ENCODE results near the gene WHAMM.
A peak's percentile ranks its signal among the peaks of the same experiment; 100 is the strongest.
"Not testable (repeated sequence)": the region's sequence is repeated elsewhere in the genome, so short reads cannot be mapped to it uniquely, and the experiment has no call there.

WHAMM gene

DNA sequence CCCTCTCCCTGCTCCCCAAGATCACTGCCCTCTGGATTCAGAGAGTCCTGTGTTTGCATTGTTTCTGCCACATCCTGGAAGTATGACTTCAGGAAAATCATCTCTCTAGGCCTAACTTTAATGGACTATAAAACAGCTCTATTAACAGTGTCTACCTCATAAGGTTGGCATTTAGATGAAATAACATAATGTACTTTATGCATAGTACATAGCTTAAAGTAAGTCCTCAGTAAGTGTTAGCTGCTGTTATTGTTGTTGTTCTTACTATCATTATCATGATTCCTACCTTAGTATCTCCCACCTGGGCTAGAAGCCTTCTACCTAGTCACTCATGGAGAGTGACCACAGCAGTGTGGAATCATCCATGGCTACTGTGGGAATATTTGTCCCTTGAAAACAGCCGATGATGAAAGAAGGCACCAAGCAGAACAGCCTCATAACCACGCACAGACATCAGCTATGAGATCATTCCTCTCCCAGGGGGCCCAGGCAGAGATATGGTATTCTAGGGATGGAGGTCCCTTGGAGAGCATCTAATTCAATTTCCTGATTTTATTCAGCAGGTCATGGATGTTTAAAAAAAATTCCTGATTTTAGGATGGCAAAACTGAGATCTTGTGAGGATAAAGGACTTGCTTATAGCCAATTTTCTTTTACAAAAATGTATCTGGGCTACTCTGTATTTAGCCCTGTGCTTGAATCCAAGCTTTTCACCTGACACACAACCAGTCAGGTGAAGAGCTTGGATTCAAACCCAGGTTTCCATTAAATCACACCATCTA is 5.4 kb upstream of the WHAMM start:
- Histone ChIP-seq H2AFZ (ENCODE audit: low read length, unreplicated experiment) (no peak overlapping the region), H3K79me2 (ENCODE audit: control insufficient read depth, insufficient read depth, low read length, unreplicated experiment) (no peaks in the 10 kb centered on the region), H3K4me3 (ENCODE audit: low read depth, low read length) (no peak overlapping the region), H3K27ac (ENCODE audit: low read depth, low read length) (no peak overlapping the region), H3K27me3 (ENCODE audit: insufficient read depth, low read length) (peaks cover 32% of the 10 kb centered on the region), H3K36me3 (ENCODE audit: insufficient read depth, low read length) (no peaks in the 10 kb centered on the region), H3K4me1 (ENCODE audit: control insufficient read depth, insufficient read depth, low read length, unreplicated experiment) (no peaks in the 10 kb centered on the region)

- no peaks in the 10 kb centered on the region for H3K36me3 ChIP-seq (ENCODE audit: insufficient read depth, low read length)
- H3K4me1 ChIP-seq (ENCODE audit: control insufficient read depth, insufficient read depth, low read length, unreplicated experiment): no peaks in the 10 kb centered on the region
- peaks cover 27% of the 10 kb centered on the region for H3K27me3 ChIP-seq (ENCODE audit: insufficient read depth, low read length)
- H2AFZ ChIP-seq (ENCODE audit: low read length, unreplicated experiment): no peak overlapping the region
- H3K27ac ChIP-seq (ENCODE audit: low read depth, low read length): no peak overlapping the region
- no peaks in the 10 kb centered on the region for H3K79me2 ChIP-seq (ENCODE audit: control insufficient read depth, insufficient read depth, low read length, unreplicated experiment)
- no peak overlapping the region for H3K4me3 ChIP-seq (ENCODE audit: low read depth, low read length)
Measured at GRCh38 chr15:82804575-82804949, 4.9 kb upstream of the WHAMM start.

- Histone ChIP-seq H3K27ac (ENCODE audit: low read depth, low read length) (no peak within 1 kb of the TSS), H3K79me2 (ENCODE audit: control insufficient read depth, insufficient read depth, low read length, unreplicated experiment) (peaks cover 13% of the 10 kb centered on the region), H3K36me3 (ENCODE audit: insufficient read depth, low read length) (no peaks in the 10 kb centered on the region), H3K27me3 (ENCODE audit: insufficient read depth, low read length) (peaks cover 17% of the 10 kb centered on the region), H2AFZ (ENCODE audit: low read length, unreplicated experiment) (no peak within 1 kb of the TSS), H3K4me3 (ENCODE audit: low read depth, low read length) (no peak within 1 kb of the TSS), H3K4me1 (ENCODE audit: control insufficient read depth, insufficient read depth, low read length, unreplicated experiment) (no peaks in the 10 kb centered on the region)
Measured at GRCh38 chr15:82805994-82806406, 3.4 kb upstream of the WHAMM start, which contains the start of gene FSD2. FSD2 (minus strand) TSS chr15:82806069; CDS start chr15:82787390, 18,679 bp downstream.

DNA sequence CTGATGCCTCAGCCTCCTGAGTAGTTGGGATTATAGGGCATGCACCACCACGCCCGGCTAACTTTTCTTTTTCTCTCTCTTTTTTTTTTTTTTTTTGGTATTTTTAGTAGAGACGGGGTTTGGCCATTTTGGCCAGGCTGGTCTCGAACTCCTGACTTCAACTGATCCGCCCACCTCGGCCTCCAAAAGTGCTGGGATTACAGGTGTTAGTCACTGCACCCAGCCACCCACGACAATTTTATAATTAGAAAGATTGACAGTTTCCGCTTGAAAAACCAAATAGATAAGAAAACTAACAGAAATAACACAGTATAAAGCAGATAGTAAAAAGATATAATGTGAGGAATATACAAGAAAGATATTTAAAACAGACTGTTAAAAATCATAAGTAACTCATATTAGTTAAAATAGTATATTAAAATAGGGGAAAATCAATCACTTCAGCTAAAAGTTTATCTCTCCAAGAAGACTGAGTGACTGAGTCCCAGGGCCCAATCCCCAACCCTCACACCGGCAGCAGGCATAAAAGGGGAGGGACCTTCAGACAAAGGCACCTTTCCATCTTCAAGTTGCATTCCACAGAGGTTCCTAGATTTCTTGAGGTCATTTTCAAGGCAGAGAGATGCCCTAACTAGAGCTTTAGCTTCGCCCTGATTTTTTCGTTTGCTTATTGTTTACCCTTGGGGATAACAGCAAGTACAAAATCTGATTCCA is 1.4 kb upstream of the WHAMM start:
- H3K4me1 ChIP-seq (ENCODE audit: control insufficient read depth, insufficient read depth, low read length, unreplicated experiment): peaks cover 5% of the 10 kb centered on the region
- no peak overlapping the region for H3K27ac ChIP-seq (ENCODE audit: low read depth, low read length)
- H3K36me3 ChIP-seq (ENCODE audit: insufficient read depth, low read length): 0 out of 2 replicates have a peak, but pooled peaks cover 3% of the 10 kb centered on the region
- no peak overlapping the region for H2AFZ ChIP-seq (ENCODE audit: low read length, unreplicated experiment)
- no peak overlapping the region for H3K4me3 ChIP-seq (ENCODE audit: low read depth, low read length)
- H3K79me2 ChIP-seq (ENCODE audit: control insufficient read depth, insufficient read depth, low read length, unreplicated experiment): peaks cover 34% of the 10 kb centered on the region
- no peaks in the 10 kb centered on the region for H3K27me3 ChIP-seq (ENCODE audit: insufficient read depth, low read length)

- Histone ChIP-seq H3K27me3 (ENCODE audit: insufficient read depth, low read length) (no peaks in the 10 kb centered on the region), H3K4me1 (ENCODE audit: control insufficient read depth, insufficient read depth, low read length, unreplicated experiment) (peaks cover 5% of the 10 kb centered on the region), H2AFZ (ENCODE audit: low read length, unreplicated experiment) (peak overlapping the region; percentile 2), H3K36me3 (ENCODE audit: insufficient read depth, low read length) (0 out of 2 replicates have a peak, but pooled peaks cover 3% of the 10 kb centered on the region), H3K27ac (ENCODE audit: low read depth, low read length) (no peak overlapping the region), H3K79me2 (ENCODE audit: control insufficient read depth, insufficient read depth, low read length, unreplicated experiment) (peaks cover 35% of the 10 kb centered on the region), H3K4me3 (ENCODE audit: low read depth, low read length) (peak overlapping the region; percentile 73)
Measured at GRCh38 chr15:82808634-82809041, 790 bp upstream of the WHAMM start.

DNA sequence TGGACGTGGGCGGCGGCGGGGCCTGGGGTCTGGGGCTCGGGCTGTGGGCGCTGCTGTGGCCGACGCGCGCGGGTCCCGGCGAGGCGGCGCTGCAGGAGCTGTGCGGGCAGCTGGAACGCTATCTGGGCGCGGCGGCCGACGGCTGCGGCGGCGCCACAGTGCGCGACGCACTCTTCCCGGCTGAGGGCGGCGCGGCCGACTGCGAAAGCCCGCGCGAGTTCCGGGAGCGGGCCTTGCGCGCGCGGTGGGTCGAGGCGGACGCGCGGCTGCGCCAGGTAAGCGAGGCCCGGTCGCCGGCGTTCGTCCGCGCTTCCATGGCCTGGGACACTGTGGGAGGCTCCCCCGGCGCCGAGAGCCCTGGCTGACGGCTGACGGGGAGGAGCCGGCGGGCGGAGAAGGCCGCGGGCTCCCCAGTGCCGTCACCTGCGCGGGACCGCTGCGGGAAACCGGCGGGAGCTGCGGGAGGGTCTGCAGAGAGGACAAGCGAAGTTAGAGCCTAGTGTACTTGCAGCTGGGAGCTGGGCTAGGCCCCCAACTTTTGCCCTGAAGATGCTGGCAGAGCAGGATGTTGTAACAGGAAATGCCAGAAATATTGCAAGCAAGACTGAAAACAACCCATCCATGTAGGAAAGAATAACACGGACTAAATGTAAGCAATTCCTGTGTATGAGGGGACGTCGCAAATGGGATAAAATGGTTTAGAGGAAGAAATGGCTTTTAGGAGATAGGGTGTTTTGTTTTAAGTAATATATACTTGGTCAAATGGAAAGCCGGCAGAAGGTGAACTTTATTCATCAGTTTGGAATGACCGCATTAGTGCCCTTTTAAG is 847 bp downstream of the WHAMM start:
- Histone ChIP-seq H3K4me3 (ENCODE audit: low read depth, low read length) (peak overlapping the region; percentile 73), H3K27ac (ENCODE audit: low read depth, low read length) (peak overlapping the region; percentile 97), H3K4me1 (ENCODE audit: control insufficient read depth, insufficient read depth, low read length, unreplicated experiment) (peaks cover 5% of the 10 kb centered on the region), H3K27me3 (ENCODE audit: insufficient read depth, low read length) (no peaks in the 10 kb centered on the region), H3K79me2 (ENCODE audit: control insufficient read depth, insufficient read depth, low read length, unreplicated experiment) (peaks cover 46% of the 10 kb centered on the region), H2AFZ (ENCODE audit: low read length, unreplicated experiment) (peak overlapping the region; percentile 80), H3K36me3 (ENCODE audit: insufficient read depth, low read length) (peaks cover 12% of the 10 kb centered on the region)

DNA sequence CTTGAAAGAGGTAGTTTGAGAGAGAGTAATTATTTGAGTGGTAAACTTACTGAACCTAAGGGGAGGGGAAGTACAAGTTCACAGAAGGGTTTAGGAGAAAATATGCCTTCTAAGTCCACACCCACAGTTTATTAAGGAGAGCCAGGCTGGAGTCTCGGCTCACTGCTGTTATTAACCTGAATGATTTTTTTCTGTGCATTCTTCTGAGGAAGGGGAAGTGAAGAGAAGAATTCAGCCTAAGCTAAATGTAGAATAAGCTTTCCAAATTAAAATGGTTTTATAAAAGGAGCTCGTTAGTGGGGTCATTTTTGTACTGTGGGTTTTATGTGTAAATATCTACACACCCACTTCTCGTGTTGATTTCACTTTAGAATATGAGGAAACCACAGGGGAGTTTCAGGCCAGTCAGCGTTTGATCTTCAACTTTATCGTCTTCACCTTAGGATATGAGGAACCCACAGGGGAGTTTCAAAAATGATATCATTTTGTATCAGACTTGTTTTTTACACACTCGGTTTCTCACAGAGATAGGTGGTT is 1.5 kb downstream of the WHAMM start:
- no peaks in the 10 kb centered on the region for H3K27me3 ChIP-seq (ENCODE audit: insufficient read depth, low read length)
- no peak overlapping the region for H2AFZ ChIP-seq (ENCODE audit: low read length, unreplicated experiment)
- peaks cover 5% of the 10 kb centered on the region for H3K4me1 ChIP-seq (ENCODE audit: control insufficient read depth, insufficient read depth, low read length, unreplicated experiment)
- H3K36me3 ChIP-seq (ENCODE audit: insufficient read depth, low read length): peaks cover 18% of the 10 kb centered on the region
- H3K4me3 ChIP-seq (ENCODE audit: low read depth, low read length): peak overlapping the region; percentile 73
- H3K27ac ChIP-seq (ENCODE audit: low read depth, low read length): peak overlapping the region; percentile 97
- peaks cover 53% of the 10 kb centered on the region for H3K79me2 ChIP-seq (ENCODE audit: control insufficient read depth, insufficient read depth, low read length, unreplicated experiment)

DNA sequence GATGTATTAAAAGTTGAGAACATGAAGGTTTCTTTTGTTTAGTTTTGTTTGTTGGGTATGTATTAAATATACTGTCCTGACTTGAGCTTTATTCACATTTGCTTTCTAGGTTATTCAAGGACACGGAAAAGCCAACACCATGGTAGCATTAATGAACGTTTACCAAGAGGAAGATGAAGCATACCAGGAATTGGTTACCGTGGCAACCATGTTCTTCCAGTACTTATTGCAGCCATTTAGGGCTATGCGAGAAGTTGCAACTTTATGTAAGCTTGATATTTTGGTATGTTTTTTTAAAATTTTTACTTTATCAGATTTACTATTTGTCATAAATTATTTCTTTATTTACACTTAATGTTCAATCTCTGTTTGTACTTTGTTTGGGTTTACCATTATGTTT is 3.6 kb downstream of the WHAMM start:
- H3K27me3 ChIP-seq (ENCODE audit: insufficient read depth, low read length): no peaks in the 10 kb centered on the region
- no peak overlapping the region for H3K27ac ChIP-seq (ENCODE audit: low read depth, low read length)
- H3K79me2 ChIP-seq (ENCODE audit: control insufficient read depth, insufficient read depth, low read length, unreplicated experiment): peaks cover 55% of the 10 kb centered on the region
- H3K4me1 ChIP-seq (ENCODE audit: control insufficient read depth, insufficient read depth, low read length, unreplicated experiment): peaks cover 5% of the 10 kb centered on the region
- no peak overlapping the region for H2AFZ ChIP-seq (ENCODE audit: low read length, unreplicated experiment)
- H3K36me3 ChIP-seq (ENCODE audit: insufficient read depth, low read length): peaks cover 28% of the 10 kb centered on the region
- H3K4me3 ChIP-seq (ENCODE audit: low read depth, low read length): no peak overlapping the region

GRCh38 chr15:82820128-82820527 is 10.7 kb downstream of the WHAMM start:
- peaks cover 12% of the 10 kb centered on the region for H3K4me1 ChIP-seq (ENCODE audit: control insufficient read depth, insufficient read depth, low read length, unreplicated experiment)
- H3K27ac ChIP-seq (ENCODE audit: low read depth, low read length): no peak overlapping the region
- peaks cover 49% of the 10 kb centered on the region for H3K36me3 ChIP-seq (ENCODE audit: insufficient read depth, low read length)
- no peaks in the 10 kb centered on the region for H3K27me3 ChIP-seq (ENCODE audit: insufficient read depth, low read length)
- H2AFZ ChIP-seq (ENCODE audit: low read length, unreplicated experiment): no peak overlapping the region
- H3K4me3 ChIP-seq (ENCODE audit: low read depth, low read length): no peak overlapping the region
- peaks cover 12% of the 10 kb centered on the region for H3K79me2 ChIP-seq (ENCODE audit: control insufficient read depth, insufficient read depth, low read length, unreplicated experiment)

DNA sequence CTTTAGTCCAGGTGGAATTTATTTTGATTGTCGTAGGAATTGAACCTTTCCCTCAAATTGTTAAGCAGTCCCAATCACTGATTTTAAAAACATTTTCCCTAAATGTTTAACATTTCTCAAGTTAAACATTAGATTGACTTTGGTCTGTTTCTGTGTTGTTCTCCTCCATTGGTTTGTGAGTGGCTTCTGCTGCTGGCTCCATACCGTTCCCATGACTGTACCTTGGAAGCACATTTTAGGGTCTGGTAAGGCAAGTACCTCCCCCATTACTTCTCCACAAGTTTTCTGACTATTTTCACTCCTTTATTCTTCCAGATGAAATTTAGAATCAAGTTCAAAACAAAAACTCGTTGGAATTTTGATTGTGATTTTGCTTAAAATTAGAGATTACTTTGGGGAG is 12.0 kb downstream of the WHAMM start:
- Histone ChIP-seq H3K36me3 (ENCODE audit: insufficient read depth, low read length) (peaks cover 43% of the 10 kb centered on the region), H3K27ac (ENCODE audit: low read depth, low read length) (peak overlapping the region; percentile 47), H3K4me1 (ENCODE audit: control insufficient read depth, insufficient read depth, low read length, unreplicated experiment) (peaks cover 12% of the 10 kb centered on the region)
- not testable (repeated sequence) for H2AFZ ChIP-seq (ENCODE audit: low read length, unreplicated experiment); H3K27me3 ChIP-seq (ENCODE audit: insufficient read depth, low read length); H3K79me2 ChIP-seq (ENCODE audit: control insufficient read depth, insufficient read depth, low read length, unreplicated experiment); H3K4me3 ChIP-seq (ENCODE audit: low read depth, low read length)
